ENCODE data around the gene PIGBOS1.

- TF ChIP-seq CTCF (IDR thresholded peaks at IDR 0.05; ENCODE audit: low read length) (no peak), EZH2 (IDR thresholded peaks at IDR 0.05; ENCODE audit: borderline replicate concordance, low read length) (no peak)
Measured at GRCh38 chr15:55334371-55334770, 15.4 kb upstream of the PIGBOS1 start.
